GM12878 (cell line): ENCODE data around the gene REPIN1. TPM values are rescaled to one million over a fixed set of nuclear protein-coding genes. Genes with fewer than 3 reads are reported as not detected.

ENCODE experiments used
- BMI1 ChIP-seq: fragments of 450-650 bp; IDR thresholded peaks from 2 replicates; pipeline ENCODE4 v1.6.1; 2016; ENCODE audit warnings: mild to moderate bottlenecking, moderate library complexity, borderline replicate concordance
- DPF2 ChIP-seq: fragments of 450-650 bp; IDR thresholded peaks from 2 replicates; pipeline ENCODE4 v1.6.1; 2017; ENCODE audit warnings: mild to moderate bottlenecking
- EED ChIP-seq: sonication (generic); IDR thresholded peaks from 2 replicates; pipeline ENCODE4 v1.6.1; 2016; ENCODE audit warnings: antibody characterized with exemption, low read depth
- FOXK2 ChIP-seq: fragments of 450-650 bp; IDR thresholded peaks from 2 replicates; pipeline ENCODE4 v1.6.1; 2017; ENCODE audit warnings: mild to moderate bottlenecking, moderate library complexity
- HDGF ChIP-seq: fragments of 450-650 bp; IDR thresholded peaks from 2 replicates; pipeline ENCODE4 v1.6.1; 2016; ENCODE audit warnings: antibody characterized with exemption
- IRF4 ChIP-seq: IDR thresholded peaks from 2 replicates; pipeline ENCODE4 v1.6.1; 2011; ENCODE audit warnings: low read depth, low read length
- KAT2A ChIP-seq: conservative IDR thresholded peaks from 2 replicates; pipeline ENCODE4 v1.6.1; 2011; ENCODE audit warnings: low read depth, low read length; ENCODE audit not compliant: control insufficient read depth
- LARP7 ChIP-seq: fragments of 450-650 bp; IDR thresholded peaks from 2 replicates; pipeline ENCODE4 v1.6.1; 2017; ENCODE audit warnings: mild to moderate bottlenecking
- MTA2 ChIP-seq: fragments of 450-650 bp; IDR thresholded peaks from 2 replicates; pipeline ENCODE4 v1.6.1; 2016; ENCODE audit warnings: low read depth, mild to moderate bottlenecking, moderate library complexity
- NFYA ChIP-seq: IDR thresholded peaks from 2 replicates; pipeline ENCODE4 v1.6.1; 2011; ENCODE audit warnings: low read depth, mild to moderate bottlenecking, low read length, improper control_type of control experiment, borderline replicate concordance
- PAX5 ChIP-seq: IDR thresholded peaks from 2 replicates; pipeline ENCODE4 v1.6.1; 2011; ENCODE audit warnings: low read depth, low read length, borderline replicate concordance
- PML ChIP-seq: IDR thresholded peaks from 2 replicates; pipeline ENCODE4 v1.6.1; 2012; ENCODE audit warnings: low read length, inconsistent platforms
- POU2F2 ChIP-seq: IDR thresholded peaks from 3 replicates; pipeline ENCODE4 v1.6.1; 2011; ENCODE audit warnings: low read depth, mild to moderate bottlenecking, low read length, borderline replicate concordance
- SMC3 ChIP-seq: IDR thresholded peaks from 2 replicates; pipeline ENCODE4 v1.6.1; 2011; ENCODE audit warnings: low read length, improper control_type of control experiment, borderline replicate concordance
- SREBF1 ChIP-seq: IDR thresholded peaks from 2 replicates; pipeline ENCODE4 v1.6.1; 2012; ENCODE audit warnings: mild to moderate bottlenecking, low read length
- TCF7 ChIP-seq: IDR thresholded peaks from 2 replicates; pipeline ENCODE4 v1.6.1; 2014; ENCODE audit warnings: antibody characterized with exemption, borderline replicate concordance
- polyA plus RNA-seq, 11 experiments: library from polyadenylated mRNA; depleted of rRNA in 4 of 11; unstranded in 6 of 11; stranded (reverse) in 5 of 11; fragments of >200 nt; fragmentation: Nextera tagmentation in 4 of 11; fragmentation: Illumina TruSeq in 1 of 11; extraction: Ambion mirVana in 4 of 11; extraction: Trizol in 1 of 11; gene quantifications; 1 replicate in 1 of 11; 2 replicates in 10 of 11; pipeline versions ENCODE4 v1.2.1 to v1.2.3, GENCODE V29; 2011 to 2016; ENCODE audit warnings: inconsistent platforms in 2 of 11, missing spikeins in 2 of 11, low read depth in 1 of 11
- total RNA-seq, 4 experiments: library from RNA; depleted of rRNA in 3 of 4; stranded (reverse); fragments of >200 nt in 3 of 4; fragmentation: Illumina TruSeq in 1 of 4; extraction: Trizol in 1 of 4; gene quantifications; 2 replicates each; pipeline versions ENCODE4 v1.2.1 to v1.2.3, GENCODE V29; 2013 to 2021
- TF ChIP-seq, protein P1 (sequence below): fragments of 450-650 bp; IDR thresholded peaks from 2 replicates; pipeline ENCODE4 v1.6.1; 2017; ENCODE audit warnings: mild to moderate bottlenecking, moderate library complexity
- TF ChIP-seq, protein P2 (sequence below): fragments of 450-650 bp; formaldehyde crosslinking; IDR thresholded peaks from 2 replicates; pipeline ENCODE4 v1.4.0; 2020; ENCODE audit warnings: mild to moderate bottlenecking, moderate library complexity
- TF ChIP-seq, protein P3 (sequence below): IDR thresholded peaks from 2 replicates; pipeline ENCODE4 v1.6.1; 2012; ENCODE audit warnings: low read depth, low read length, improper control_type of control experiment
- TF ChIP-seq, protein P4 (sequence below): fragments of 450-650 bp; formaldehyde crosslinking; IDR thresholded peaks from 2 replicates; pipeline ENCODE4 v1.5.0; 2022; ENCODE audit warnings: mild to moderate bottlenecking, missing genetic modification characterization

Gene REPIN1
- total and polyA plus RNA-seq, 10 of the 15 experiments (the other 5 are each of a cell fraction or from before 2014, with no cell fraction given): 5.1 to 172 (median 76.9) TPM

DNA sequence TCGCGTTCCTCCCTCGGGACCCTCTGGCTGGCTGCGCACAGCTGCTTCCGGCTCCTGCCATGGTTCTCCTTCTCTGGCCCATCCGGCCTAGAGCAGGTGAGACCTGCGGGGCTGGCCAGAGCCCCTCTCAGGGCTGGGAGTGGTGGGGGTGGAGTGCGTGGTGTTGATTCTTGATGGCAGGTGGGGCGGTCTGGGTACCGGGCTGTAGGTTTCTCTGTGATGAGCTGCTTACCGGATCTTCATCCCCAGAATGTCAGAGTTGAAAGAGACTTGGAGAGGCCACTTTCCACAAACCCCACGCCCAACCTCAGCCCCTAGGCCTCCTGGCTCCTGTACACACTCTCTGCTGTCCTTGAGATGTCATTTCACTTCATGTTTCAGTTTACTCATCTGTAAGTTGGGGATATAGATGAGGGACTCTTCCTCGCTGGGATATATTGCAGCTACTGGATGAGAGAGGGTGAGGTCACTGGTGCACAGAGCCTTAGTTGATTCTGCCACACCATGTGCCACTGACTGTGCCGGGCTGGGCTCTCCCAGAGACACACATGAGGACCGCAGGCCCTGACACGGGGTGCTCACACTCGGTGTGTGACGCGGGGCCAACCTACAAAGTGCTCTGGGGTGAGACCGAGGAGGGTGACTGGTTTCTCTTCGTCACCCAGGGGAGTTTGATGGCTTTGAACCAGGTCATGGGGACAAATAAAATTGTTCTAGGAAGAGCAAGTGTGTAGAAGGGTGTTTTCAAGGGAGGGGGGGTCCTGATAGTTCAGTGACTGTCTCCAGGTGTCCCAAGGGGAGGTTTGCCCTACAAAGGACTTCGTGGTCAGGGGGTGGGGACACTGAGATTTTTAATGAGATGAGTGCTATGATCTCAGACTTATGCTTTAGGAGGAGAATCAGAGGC is 40.0 kb downstream of the REPIN1 start (continued):
- TF ChIP-seq, protein P1, sequence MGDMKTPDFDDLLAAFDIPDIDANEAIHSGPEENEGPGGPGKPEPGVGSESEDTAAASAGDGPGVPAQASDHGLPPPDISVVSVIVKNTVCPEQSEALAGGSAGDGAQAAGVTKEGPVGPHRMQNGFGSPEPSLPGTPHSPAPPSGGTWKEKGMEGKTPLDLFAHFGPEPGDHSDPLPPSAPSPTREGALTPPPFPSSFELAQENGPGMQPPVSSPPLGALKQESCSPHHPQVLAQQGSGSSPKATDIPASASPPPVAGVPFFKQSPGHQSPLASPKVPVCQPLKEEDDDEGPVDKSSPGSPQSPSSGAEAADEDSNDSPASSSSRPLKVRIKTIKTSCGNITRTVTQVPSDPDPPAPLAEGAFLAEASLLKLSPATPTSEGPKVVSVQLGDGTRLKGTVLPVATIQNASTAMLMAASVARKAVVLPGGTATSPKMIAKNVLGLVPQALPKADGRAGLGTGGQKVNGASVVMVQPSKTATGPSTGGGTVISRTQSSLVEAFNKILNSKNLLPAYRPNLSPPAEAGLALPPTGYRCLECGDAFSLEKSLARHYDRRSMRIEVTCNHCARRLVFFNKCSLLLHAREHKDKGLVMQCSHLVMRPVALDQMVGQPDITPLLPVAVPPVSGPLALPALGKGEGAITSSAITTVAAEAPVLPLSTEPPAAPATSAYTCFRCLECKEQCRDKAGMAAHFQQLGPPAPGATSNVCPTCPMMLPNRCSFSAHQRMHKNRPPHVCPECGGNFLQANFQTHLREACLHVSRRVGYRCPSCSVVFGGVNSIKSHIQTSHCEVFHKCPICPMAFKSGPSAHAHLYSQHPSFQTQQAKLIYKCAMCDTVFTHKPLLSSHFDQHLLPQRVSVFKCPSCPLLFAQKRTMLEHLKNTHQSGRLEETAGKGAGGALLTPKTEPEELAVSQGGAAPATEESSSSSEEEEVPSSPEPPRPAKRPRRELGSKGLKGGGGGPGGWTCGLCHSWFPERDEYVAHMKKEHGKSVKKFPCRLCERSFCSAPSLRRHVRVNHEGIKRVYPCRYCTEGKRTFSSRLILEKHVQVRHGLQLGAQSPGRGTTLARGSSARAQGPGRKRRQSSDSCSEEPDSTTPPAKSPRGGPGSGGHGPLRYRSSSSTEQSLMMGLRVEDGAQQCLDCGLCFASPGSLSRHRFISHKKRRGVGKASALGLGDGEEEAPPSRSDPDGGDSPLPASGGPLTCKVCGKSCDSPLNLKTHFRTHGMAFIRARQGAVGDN: peak; percentile 86
- TF ChIP-seq MTA2 (peak; percentile 38; the same call in 1 of the 2 replicates), PML (no peak), NFYA (no peak), EED (no peak), TCF7 (no peak), DPF2 (no peak), SMC3 (no peak), FOXK2 (no peak), HDGF (no peak), IRF4 (no peak), KAT2A (no peak), POU2F2 (no peak), SREBF1 (no peak), BMI1 (no peak), PAX5 (peak; percentile 61; the same call in 1 of the 2 replicates), LARP7 (peak; percentile 31; the same call in 1 of the 2 replicates)
- TF ChIP-seq, protein P2, sequence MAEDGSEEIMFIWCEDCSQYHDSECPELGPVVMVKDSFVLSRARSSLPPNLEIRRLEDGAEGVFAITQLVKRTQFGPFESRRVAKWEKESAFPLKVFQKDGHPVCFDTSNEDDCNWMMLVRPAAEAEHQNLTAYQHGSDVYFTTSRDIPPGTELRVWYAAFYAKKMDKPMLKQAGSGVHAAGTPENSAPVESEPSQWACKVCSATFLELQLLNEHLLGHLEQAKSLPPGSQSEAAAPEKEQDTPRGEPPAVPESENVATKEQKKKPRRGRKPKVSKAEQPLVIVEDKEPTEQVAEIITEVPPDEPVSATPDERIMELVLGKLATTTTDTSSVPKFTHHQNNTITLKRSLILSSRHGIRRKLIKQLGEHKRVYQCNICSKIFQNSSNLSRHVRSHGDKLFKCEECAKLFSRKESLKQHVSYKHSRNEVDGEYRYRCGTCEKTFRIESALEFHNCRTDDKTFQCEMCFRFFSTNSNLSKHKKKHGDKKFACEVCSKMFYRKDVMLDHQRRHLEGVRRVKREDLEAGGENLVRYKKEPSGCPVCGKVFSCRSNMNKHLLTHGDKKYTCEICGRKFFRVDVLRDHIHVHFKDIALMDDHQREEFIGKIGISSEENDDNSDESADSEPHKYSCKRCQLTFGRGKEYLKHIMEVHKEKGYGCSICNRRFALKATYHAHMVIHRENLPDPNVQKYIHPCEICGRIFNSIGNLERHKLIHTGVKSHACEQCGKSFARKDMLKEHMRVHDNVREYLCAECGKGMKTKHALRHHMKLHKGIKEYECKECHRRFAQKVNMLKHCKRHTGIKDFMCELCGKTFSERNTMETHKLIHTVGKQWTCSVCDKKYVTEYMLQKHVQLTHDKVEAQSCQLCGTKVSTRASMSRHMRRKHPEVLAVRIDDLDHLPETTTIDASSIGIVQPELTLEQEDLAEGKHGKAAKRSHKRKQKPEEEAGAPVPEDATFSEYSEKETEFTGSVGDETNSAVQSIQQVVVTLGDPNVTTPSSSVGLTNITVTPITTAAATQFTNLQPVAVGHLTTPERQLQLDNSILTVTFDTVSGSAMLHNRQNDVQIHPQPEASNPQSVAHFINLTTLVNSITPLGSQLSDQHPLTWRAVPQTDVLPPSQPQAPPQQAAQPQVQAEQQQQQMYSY (CRISPR knock-in tag): no peak
- TF ChIP-seq, protein P3, sequence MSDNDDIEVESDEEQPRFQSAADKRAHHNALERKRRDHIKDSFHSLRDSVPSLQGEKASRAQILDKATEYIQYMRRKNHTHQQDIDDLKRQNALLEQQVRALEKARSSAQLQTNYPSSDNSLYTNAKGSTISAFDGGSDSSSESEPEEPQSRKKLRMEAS: peak; percentile 35; the same call in 1 of the 2 replicates
- TF ChIP-seq, protein P4, sequence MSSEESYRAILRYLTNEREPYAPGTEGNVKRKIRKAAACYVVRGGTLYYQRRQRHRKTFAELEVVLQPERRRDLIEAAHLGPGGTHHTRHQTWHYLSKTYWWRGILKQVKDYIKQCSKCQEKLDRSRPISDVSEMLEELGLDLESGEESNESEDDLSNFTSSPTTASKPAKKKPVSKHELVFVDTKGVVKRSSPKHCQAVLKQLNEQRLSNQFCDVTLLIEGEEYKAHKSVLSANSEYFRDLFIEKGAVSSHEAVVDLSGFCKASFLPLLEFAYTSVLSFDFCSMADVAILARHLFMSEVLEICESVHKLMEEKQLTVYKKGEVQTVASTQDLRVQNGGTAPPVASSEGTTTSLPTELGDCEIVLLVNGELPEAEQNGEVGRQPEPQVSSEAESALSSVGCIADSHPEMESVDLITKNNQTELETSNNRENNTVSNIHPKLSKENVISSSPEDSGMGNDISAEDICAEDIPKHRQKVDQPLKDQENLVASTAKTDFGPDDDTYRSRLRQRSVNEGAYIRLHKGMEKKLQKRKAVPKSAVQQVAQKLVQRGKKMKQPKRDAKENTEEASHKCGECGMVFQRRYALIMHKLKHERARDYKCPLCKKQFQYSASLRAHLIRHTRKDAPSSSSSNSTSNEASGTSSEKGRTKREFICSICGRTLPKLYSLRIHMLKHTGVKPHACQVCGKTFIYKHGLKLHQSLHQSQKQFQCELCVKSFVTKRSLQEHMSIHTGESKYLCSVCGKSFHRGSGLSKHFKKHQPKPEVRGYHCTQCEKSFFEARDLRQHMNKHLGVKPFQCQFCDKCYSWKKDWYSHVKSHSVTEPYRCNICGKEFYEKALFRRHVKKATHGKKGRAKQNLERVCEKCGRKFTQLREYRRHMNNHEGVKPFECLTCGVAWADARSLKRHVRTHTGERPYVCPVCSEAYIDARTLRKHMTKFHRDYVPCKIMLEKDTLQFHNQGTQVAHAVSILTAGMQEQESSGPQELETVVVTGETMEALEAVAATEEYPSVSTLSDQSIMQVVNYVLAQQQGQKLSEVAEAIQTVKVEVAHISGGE: no peak
